H4 (cell line): ENCODE data around the gene KLHL12. TPM values are rescaled to one million over a fixed set of nuclear protein-coding genes. Genes with fewer than 3 reads are reported as not detected.

ENCODE experiments used
- DNase-seq: peaks from one replicate; pipeline ENCODE4 v3.0.0-alpha.2; 2015; ENCODE audit warnings: low spot score
- total RNA-seq: library from RNA; depleted of rRNA; stranded (reverse); fragments of >200 nt; shearing (Covaris generic); gene quantifications from 2 replicates; pipeline ENCODE4 v1.2.3, GENCODE V29; 2014

KLHL12 gene
- total RNA-seq, 1 experiment from 2014 or later: 25.9 TPM

- DNase-seq: no peak
These were observed 46.0 kb downstream of the KLHL12 start for GRCh38 chr1:202880961-202881460.

- DNase-seq: no peak
These were observed 47.0 kb downstream of the KLHL12 start for GRCh38 chr1:202880062-202880461.

GRCh38 chr1:202879128-202879527 is 47.9 kb downstream of the KLHL12 start:
- DNase-seq: no peak

- DNase-seq: no peak
These were observed 54.0 kb downstream of the KLHL12 start for GRCh38 chr1:202873026-202873425.

GRCh38 chr1:202871367-202871766 is 55.7 kb downstream of the KLHL12 start:
- DNase-seq: no peak

GRCh38 chr1:202862679-202863560 is 64.1 kb downstream of the KLHL12 start:
- no peak for DNase-seq

GRCh38 chr1:202861420-202862132 is 65.5 kb downstream of the KLHL12 start:
- DNase-seq: peak; percentile 71

- DNase-seq: no peak
These were observed 66.2 kb downstream of the KLHL12 start for GRCh38 chr1:202860744-202861419.

- no peak for DNase-seq
These were observed 68.1 kb downstream of the KLHL12 start for GRCh38 chr1:202858789-202859414.

- DNase-seq: no peak
These were observed 68.7 kb downstream of the KLHL12 start for GRCh38 chr1:202858331-202858730.

GRCh38 chr1:202857136-202857610 is 69.9 kb downstream of the KLHL12 start:
- no peak for DNase-seq

- DNase-seq: no peak
These were observed 71.0 kb downstream of the KLHL12 start for GRCh38 chr1:202856014-202856413.

- DNase-seq: no peak
These were observed 72.2 kb downstream of the KLHL12 start for GRCh38 chr1:202854787-202855186.

GRCh38 chr1:202852163-202852904 is 74.7 kb downstream of the KLHL12 start:
- DNase-seq: peak; percentile 65

GRCh38 chr1:202850593-202851362 is 76.3 kb downstream of the KLHL12 start:
- no peak for DNase-seq

GRCh38 chr1:202848191-202848542 is 78.9 kb downstream of the KLHL12 start:
- DNase-seq: no peak

GRCh38 chr1:202844935-202845334 is 82.1 kb downstream of the KLHL12 start:
- no peak for DNase-seq

GRCh38 chr1:202844259-202844658 is 82.8 kb downstream of the KLHL12 start:
- no peak for DNase-seq

- DNase-seq: no peak
These were observed 84.0 kb downstream of the KLHL12 start for GRCh38 chr1:202843081-202843480.
